DND-41 (cell line): ENCODE results near the gene GNB5.

Experiments
- ATAC-seq: fragments of 200-7000 bp; cut with Tn5 transposase; 3 replicates; pipeline ENCODE4 v1.9.1; 2021; ENCODE audit warnings: low read depth; ENCODE audit not compliant: insufficient read depth
- DNase-seq: peaks from one replicate; pipeline ENCODE4 v3.0.0-alpha.2; 2020
- H2AFZ ChIP-seq: 2 replicates; pipeline ENCODE4 v1.6.0; 2012; ENCODE audit warnings: low read depth, low read length
- H3K27ac ChIP-seq: 2 replicates; pipeline ENCODE4 v1.5.1; 2012; ENCODE audit warnings: low read length, inconsistent platforms
- H3K27me3 ChIP-seq: fragments of 200-600 bp; sonication (generic); 2 replicates; pipeline ENCODE4 v1.6.0; 2012; ENCODE audit warnings: low read length, mild to moderate bottlenecking, inconsistent platforms; ENCODE audit not compliant: insufficient read depth, poor library complexity
- H3K36me3 ChIP-seq: 2 replicates; pipeline ENCODE4 v1.5.1; 2012; ENCODE audit warnings: low read length, inconsistent platforms; ENCODE audit not compliant: insufficient read depth
- H3K4me1 ChIP-seq: 2 replicates; pipeline ENCODE4 v1.5.1; 2012; ENCODE audit warnings: mild to moderate bottlenecking, low read length; ENCODE audit not compliant: insufficient read depth
- H3K4me2 ChIP-seq: 2 replicates; pipeline ENCODE4 v1.6.0; 2012; ENCODE audit warnings: mild to moderate bottlenecking, moderate library complexity, low read length, inconsistent platforms; ENCODE audit not compliant: insufficient read depth
- H3K4me3 ChIP-seq, 2 experiments: fragments of 200-600 bp in 1 of 2; shearing (Covaris generic) in 1 of 2; 2 replicates each; pipeline ENCODE4 v1.5.1; 2012 to 2016; ENCODE audit warnings: inconsistent platforms in 2 of 2, low read length in 2 of 2, mild to moderate bottlenecking in 2 of 2, low read depth in 1 of 2, moderate library complexity in 1 of 2
- H3K79me2 ChIP-seq: 2 replicates; pipeline ENCODE4 v1.6.0; 2012; ENCODE audit warnings: low read length, inconsistent platforms; ENCODE audit not compliant: insufficient read depth
- H3K9ac ChIP-seq: 2 replicates; pipeline ENCODE4 v1.6.0; 2012; ENCODE audit warnings: low read depth, mild to moderate bottlenecking, inconsistent platforms, low read length, moderate library complexity
- H3K9me3 ChIP-seq: 2 replicates; pipeline ENCODE4 v1.5.1; 2012; ENCODE audit warnings: low read length, moderate library complexity, mild to moderate bottlenecking, inconsistent platforms; ENCODE audit not compliant: insufficient read depth, severe bottlenecking
- H4K20me1 ChIP-seq: 2 replicates; pipeline ENCODE4 v1.6.0; 2012; ENCODE audit warnings: low read length; ENCODE audit not compliant: insufficient read depth
- EZH2 ChIP-seq: IDR thresholded peaks from 3 replicates; pipeline ENCODE4 v1.6.1; 2012; ENCODE audit warnings: borderline replicate concordance, low read depth, mild to moderate bottlenecking, moderate library complexity, low read length, inconsistent platforms; ENCODE audit not compliant: severe bottlenecking
- TF ChIP-seq, protein P1 (sequence below): IDR thresholded peaks from 2 replicates; pipeline ENCODE4 v1.5.1; 2012; ENCODE audit warnings: borderline replicate concordance, low read length, moderate library complexity, mild to moderate bottlenecking; ENCODE audit not compliant: poor library complexity, severe bottlenecking; ENCODE audit errors: extremely low read depth

GNB5 gene

DNA sequence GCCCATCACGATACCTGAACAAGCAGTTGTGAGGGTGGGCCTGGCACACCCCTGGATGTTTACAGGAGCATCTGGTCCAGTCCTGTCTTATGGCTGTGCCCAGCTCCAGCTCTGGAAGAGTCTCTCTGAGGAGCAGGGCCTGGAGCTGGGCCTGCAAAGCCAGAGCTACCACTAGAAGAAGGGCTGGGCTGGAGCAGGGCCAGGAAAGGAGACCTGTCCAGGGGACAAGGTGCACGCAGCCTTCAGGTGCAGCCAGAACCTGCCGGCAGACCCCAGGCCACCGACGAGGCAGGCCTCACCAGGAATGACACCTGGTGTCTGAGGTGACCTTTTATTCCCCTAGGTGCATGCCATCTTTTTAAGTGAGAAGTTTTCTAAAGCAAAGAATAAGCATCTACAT, 70.2 kb downstream of the GNB5 start:
- Histone ChIP-seq H4K20me1 (no peaks in the 10 kb centered on the region), H3K9me3 (no peaks in the 10 kb centered on the region), H3K27me3 (no peaks in the 10 kb centered on the region), H3K36me3 (no peaks in the 10 kb centered on the region), H3K4me3 (no peak overlapping the region), H3K79me2 (no peaks in the 10 kb centered on the region), H2AFZ (no peak overlapping the region), H3K4me2 (no peak overlapping the region), H3K4me1 (no peaks in the 10 kb centered on the region), H3K9ac (no peak overlapping the region), H3K27ac (no peak overlapping the region)
- DNase-seq (no peak), ATAC-seq (no peak)
- TF ChIP-seq EZH2 = no peak
- TF ChIP-seq, protein P1, sequence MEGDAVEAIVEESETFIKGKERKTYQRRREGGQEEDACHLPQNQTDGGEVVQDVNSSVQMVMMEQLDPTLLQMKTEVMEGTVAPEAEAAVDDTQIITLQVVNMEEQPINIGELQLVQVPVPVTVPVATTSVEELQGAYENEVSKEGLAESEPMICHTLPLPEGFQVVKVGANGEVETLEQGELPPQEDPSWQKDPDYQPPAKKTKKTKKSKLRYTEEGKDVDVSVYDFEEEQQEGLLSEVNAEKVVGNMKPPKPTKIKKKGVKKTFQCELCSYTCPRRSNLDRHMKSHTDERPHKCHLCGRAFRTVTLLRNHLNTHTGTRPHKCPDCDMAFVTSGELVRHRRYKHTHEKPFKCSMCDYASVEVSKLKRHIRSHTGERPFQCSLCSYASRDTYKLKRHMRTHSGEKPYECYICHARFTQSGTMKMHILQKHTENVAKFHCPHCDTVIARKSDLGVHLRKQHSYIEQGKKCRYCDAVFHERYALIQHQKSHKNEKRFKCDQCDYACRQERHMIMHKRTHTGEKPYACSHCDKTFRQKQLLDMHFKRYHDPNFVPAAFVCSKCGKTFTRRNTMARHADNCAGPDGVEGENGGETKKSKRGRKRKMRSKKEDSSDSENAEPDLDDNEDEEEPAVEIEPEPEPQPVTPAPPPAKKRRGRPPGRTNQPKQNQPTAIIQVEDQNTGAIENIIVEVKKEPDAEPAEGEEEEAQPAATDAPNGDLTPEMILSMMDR = no peak

DNA sequence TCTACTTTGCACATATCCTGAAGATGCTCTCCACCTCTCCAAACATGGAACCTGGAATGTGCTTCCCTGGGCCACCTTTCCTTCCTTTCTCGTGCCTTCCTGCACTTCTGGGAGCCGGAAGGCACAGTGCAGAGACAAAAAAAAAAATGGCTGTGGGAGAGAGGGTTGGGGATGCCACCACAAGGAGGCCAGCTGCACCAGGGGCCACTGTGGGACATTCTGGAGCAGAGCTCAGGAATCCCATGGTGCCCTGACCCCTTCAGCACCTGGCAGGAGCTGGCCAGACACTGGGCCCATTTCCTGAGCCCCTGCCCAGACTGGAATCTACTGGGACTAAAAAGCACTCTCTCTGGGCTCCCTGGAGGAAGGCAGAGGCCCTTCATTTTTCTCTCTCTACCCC, 70.7 kb downstream of the GNB5 start:
- Histone ChIP-seq H3K79me2 (no peaks in the 10 kb centered on the region), H2AFZ (no peak overlapping the region), H3K4me2 (no peak overlapping the region), H3K4me1 (no peaks in the 10 kb centered on the region), H3K27ac (no peak overlapping the region), H3K9ac (no peak overlapping the region), H3K27me3 (no peaks in the 10 kb centered on the region), H4K20me1 (no peaks in the 10 kb centered on the region), H3K4me3 (no peak overlapping the region), H3K36me3 (no peaks in the 10 kb centered on the region), H3K9me3 (no peaks in the 10 kb centered on the region)
- TF ChIP-seq, protein P1 = no peak
- no peak for TF ChIP-seq EZH2
- no peak for ATAC-seq
- no peak for DNase-seq

DNA sequence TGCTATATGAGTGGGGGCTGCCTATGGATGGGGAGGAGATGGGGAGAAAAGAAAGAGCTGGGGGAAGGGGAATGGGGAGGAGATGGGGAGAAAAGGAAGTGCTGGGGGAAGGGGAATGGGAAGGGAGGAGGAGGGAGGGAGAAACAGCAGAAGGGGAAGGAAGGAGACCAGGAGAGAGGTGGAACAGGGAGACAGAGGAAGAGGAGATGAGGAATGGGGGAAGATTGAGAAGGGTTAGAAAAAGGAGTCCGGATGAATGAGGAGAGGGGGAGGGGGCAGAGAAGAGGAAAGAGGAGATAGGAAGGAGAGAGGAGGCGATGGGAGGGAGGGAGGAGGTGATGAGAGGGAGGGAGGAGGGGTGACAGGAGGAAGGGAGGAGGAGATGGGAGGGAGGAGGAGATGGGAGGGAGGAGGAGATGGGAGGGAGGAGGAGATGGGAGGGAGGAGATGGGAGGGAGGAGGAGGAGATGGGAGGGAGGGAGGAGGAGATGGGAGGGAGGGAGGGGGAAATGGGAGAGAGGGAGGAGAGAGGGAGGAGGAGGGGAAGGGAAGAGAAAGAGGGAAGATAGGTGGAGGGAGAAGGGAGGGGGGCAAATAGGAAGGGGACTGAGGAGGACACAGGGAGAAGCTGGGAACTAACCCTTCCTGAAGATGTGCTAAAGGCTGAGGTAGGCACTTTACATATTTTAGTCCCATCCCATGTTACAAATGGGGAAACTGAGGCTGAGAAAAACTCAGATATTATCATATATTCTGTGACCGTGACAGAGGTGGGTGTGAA, 72.0 kb downstream of the GNB5 start:
- no peak overlapping the region for H3K27ac ChIP-seq
- no peak overlapping the region for H3K4me3 ChIP-seq
- H3K4me1 ChIP-seq = no peaks in the 10 kb centered on the region
- H3K79me2 ChIP-seq = no peaks in the 10 kb centered on the region
- DNase-seq (no peak), ATAC-seq (no peak)
- no peaks in the 10 kb centered on the region for H3K27me3 ChIP-seq
- H3K9me3 ChIP-seq = no peaks in the 10 kb centered on the region
- TF ChIP-seq EZH2 = no peak
- TF ChIP-seq, protein P1 = no peak
- H4K20me1 ChIP-seq = no peaks in the 10 kb centered on the region
- no peak overlapping the region for H3K9ac ChIP-seq
- H3K36me3 ChIP-seq = no peaks in the 10 kb centered on the region
- no peak overlapping the region for H2AFZ ChIP-seq
- H3K4me2 ChIP-seq = no peak overlapping the region

DNA sequence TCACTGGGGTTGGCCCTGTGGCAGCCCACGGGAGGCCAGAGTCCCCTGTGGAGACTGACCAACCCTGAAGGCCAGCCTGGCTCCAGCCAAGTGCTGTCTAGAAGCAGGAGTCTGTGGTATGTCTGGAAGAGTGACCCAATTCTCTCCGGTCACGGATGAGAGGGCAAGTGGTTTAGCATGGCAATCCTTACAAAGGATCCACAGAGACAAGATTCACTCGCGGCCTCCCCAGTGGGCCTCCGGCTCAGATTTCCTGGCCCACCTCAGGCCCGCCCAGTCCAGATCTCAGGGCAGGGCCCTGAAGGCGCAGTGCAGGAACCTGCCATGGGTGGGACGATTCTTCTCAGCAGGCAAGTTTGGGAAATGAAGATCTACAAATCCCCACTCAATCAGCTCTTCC, 73.6 kb downstream of the GNB5 start:
- Histone ChIP-seq H3K4me2 (no peak overlapping the region), H2AFZ (no peak overlapping the region), H3K4me1 (no peaks in the 10 kb centered on the region), H3K9ac (no peak overlapping the region), H3K27me3 (no peaks in the 10 kb centered on the region), H3K79me2 (no peaks in the 10 kb centered on the region), H4K20me1 (no peaks in the 10 kb centered on the region), H3K36me3 (no peaks in the 10 kb centered on the region), H3K9me3 (no peaks in the 10 kb centered on the region), H3K27ac (no peak overlapping the region), H3K4me3 (no peak overlapping the region)
- DNase-seq = no peak
- no peak for TF ChIP-seq EZH2
- TF ChIP-seq, protein P1 = no peak
- ATAC-seq = no peak
